C4-2B (cell line): ENCODE data around the gene JKAMP.

Experiments
- CTCF ChIP-seq: fragments of 450-650 bp; conservative IDR thresholded peaks from 2 replicates; pipeline ENCODE4 v1.5.1; 2017; ENCODE audit warnings: mild to moderate bottlenecking
- ZFX ChIP-seq: fragments of 450-650 bp; IDR thresholded peaks from 2 replicates; pipeline ENCODE4 v1.6.1; 2017

GRCh38 chr14:59529189-59529588 lies 44.9 kb downstream of the JKAMP start:
- TF ChIP-seq CTCF (no peak), ZFX (no peak)
